SH-SY5Y (cell line): ENCODE results near the gene WIPF1.

ENCODE experiments used
- GATA2 ChIP-seq: IDR thresholded peaks from 2 replicates; pipeline ENCODE4 v1.6.1; 2011; ENCODE audit warnings: mild to moderate bottlenecking, low read depth, low read length
- GATA3 ChIP-seq: IDR thresholded peaks from 2 replicates; pipeline ENCODE4 v1.6.1; 2011; ENCODE audit warnings: low read depth, mild to moderate bottlenecking, low read length, moderate library complexity

WIPF1 gene

GRCh38 chr2:174611854-174612253 lies 14.2 kb upstream of the WIPF1 start:
- TF ChIP-seq GATA2 (no peak), GATA3 (no peak)

- TF ChIP-seq GATA2 (no peak), GATA3 (no peak)
Measured at GRCh38 chr2:174611006-174611405, 13.4 kb upstream of the WIPF1 start.

- TF ChIP-seq GATA2 (no peak), GATA3 (no peak)
Measured at GRCh38 chr2:174610243-174610995, 12.8 kb upstream of the WIPF1 start.

- TF ChIP-seq GATA2 (no peak), GATA3 (no peak)
Measured at GRCh38 chr2:174609261-174609660, 11.7 kb upstream of the WIPF1 start.

- TF ChIP-seq GATA2 (no peak), GATA3 (no peak)
Measured at GRCh38 chr2:174608866-174609214, 11.2 kb upstream of the WIPF1 start.

- TF ChIP-seq GATA2, result no peak
- TF ChIP-seq GATA3, result no peak
Measured at GRCh38 chr2:174607989-174608865, 10.6 kb upstream of the WIPF1 start.

- TF ChIP-seq GATA2 (no peak), GATA3 (no peak)
Measured at GRCh38 chr2:174607584-174607983, 10.0 kb upstream of the WIPF1 start.

GRCh38 chr2:174606336-174606735 lies 8.7 kb upstream of the WIPF1 start:
- TF ChIP-seq GATA2 (no peak), GATA3 (no peak)

GRCh38 chr2:174605687-174606086 lies 8.1 kb upstream of the WIPF1 start:
- no peak for TF ChIP-seq GATA3
- no peak for TF ChIP-seq GATA2

GRCh38 chr2:174603280-174603679 lies 5.7 kb upstream of the WIPF1 start:
- TF ChIP-seq GATA3 (no peak), GATA2 (no peak)

GRCh38 chr2:174602745-174603144 lies 5.1 kb upstream of the WIPF1 start:
- TF ChIP-seq GATA2, result no peak

GRCh38 chr2:174600349-174600748 lies 2.7 kb upstream of the WIPF1 start:
- TF ChIP-seq GATA2, result no peak
- TF ChIP-seq GATA3, result no peak

GRCh38 chr2:174599310-174599921 lies 1.8 kb upstream of the WIPF1 start:
- TF ChIP-seq GATA3 (no peak), GATA2 (no peak)

- TF ChIP-seq GATA2 (no peak), GATA3 (no peak)
Measured at GRCh38 chr2:174597009-174597344, 627 bp downstream of the WIPF1 start.

GRCh38 chr2:174595891-174596397 lies 1.7 kb downstream of the WIPF1 start:
- TF ChIP-seq GATA2 (no peak), GATA3 (no peak)
